GM19239 (cell line): ENCODE results near the gene VPS50.
A peak's percentile ranks its signal among the peaks of the same experiment; 100 is the strongest.
"Not testable (repeated sequence)": the region's sequence is repeated elsewhere in the genome, so short reads cannot be mapped to it uniquely, and the experiment has no call there.

Experiments used
- DNase-seq: peaks from one replicate; pipeline ENCODE4 v3.0.0; 2011; ENCODE audit warnings: low spot score; ENCODE audit not compliant: insufficient read length
- FAIRE-seq: peaks from 2 replicates; lab custom pipeline; 2011; peaks lifted over from hg19 to GRCh38; lab: Jason Lieb, UNC

The VPS50 gene

DNA sequence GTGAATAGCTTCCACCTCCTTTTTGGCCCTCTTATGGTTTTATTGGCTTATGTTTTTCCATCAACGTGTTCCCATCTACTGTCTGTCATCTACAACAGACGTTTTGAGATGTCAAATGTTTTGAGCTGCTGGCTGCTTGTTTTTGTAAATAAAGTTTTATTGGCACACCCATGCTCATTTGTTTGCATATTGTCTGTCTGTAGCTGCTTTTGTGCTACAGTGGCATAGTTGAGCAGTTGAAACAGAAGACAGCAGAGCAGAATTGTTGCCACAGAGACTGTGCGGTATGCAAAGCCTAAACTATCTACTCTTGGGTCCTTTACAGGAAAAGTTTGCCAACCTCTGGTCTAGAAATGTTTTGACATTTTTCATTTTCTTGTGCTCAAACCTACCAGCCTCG, 88.7 kb downstream of the VPS50 start:
- no peak for DNase-seq
- FAIRE-seq, result no peak

DNA sequence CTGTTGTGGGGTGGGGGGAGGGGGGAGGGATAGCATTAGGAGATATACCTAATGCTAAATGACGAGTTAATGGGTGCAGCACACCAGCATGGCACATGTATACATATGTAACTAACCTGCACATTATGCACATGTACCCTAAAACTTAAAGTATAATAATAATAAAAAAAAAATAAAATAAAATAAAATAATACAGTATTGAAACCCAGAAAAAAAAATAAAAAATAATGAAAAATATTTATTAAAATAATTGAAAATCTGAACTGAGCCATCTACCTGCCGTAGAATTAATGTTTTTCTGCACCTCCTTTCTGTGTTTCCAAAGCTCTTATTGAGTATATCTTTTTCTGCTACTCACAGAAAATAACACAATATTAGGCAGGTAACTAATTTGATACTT, 94.1 kb downstream of the VPS50 start:
- not testable (repeated sequence) for DNase-seq, FAIRE-seq

DNA sequence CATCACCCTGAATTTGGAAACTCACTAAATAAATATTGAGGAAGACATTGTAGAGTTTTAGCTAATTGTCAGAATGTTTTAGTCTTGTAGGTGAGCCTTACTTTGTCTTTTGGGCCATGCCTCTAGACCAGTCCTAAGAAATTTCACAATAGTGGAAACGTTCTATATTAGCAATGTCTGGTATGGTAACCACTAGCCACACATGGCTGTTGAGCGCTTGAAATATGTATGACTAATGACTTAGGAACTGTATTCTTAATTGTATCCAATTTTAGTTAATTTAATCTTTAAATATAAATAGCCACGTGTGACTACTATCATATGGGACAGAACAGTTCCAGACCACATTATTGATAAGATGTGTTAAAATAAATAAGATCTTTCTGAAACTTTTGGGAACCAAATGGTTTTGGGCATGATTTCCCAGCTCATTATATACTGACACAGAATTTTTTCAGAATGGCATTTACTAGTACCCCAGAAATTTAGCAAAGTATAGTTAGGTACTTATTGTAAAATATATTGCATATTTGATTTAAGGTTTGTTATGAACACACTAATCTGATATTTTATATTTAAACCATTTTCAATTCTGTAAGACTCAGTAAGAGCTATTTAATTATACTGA, 95.0 kb downstream of the VPS50 start:
- FAIRE-seq (no peak), DNase-seq (no peak)

DNA sequence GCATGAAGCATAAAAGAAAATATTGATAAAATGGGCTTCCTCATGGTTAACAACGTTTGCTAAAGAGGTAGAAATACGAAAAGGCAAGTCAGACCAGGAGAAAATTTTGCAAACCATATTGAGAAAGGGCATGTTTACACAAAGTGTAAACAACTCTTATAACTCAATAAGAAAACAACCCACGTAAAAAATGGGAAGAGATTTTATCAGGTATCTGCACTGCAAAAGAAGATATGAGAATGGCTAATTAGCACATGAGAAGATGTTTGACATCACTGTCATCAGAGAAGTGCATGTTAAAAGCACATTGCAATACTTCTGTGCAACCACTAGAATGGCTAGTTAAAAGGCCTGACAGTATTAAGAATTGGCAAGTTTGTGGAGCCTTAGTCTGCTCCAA, 99.5 kb downstream of the VPS50 start:
- DNase-seq (no peak), FAIRE-seq (no peak)

DNA sequence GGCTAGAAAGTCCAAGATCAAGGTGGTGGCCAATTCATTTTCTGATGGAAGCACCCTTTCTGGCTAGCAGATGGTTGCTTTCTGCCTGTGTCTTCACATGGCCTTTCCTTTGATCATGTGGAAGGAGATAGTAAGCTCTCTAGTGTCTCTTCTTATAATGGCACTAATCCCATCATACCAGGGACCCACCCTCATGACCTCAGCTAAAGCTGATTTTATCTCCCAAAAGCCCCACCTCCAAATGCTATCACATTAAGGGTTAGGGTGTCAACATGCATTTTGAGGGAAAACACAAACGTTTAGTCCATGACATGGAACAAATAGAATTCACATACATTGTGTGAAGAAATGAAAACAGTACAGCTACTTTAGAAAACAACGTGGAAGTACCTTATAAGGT, 100.0 kb downstream of the VPS50 start:
- FAIRE-seq (no peak), DNase-seq (no peak)

DNA sequence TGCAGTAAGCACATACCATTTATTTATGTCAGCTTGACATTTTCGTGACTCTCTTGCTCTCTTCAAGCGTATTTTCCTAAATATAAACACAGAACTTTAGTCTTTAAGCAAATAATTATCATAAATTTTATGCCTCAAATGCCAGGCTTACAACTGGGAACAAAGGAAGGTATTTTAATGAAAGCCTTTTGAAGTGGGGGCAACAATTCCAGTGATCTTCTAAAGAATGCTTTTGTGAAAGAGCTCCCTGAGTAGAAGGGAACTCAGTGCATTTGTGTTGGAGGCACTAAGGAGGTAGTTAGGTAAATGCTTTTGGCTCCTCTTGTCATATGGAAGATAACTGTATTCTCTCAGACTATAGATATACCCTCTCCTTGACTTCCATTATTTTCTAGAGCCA, 104.9 kb downstream of the VPS50 start:
- DNase-seq (no peak), FAIRE-seq (no peak)

DNA sequence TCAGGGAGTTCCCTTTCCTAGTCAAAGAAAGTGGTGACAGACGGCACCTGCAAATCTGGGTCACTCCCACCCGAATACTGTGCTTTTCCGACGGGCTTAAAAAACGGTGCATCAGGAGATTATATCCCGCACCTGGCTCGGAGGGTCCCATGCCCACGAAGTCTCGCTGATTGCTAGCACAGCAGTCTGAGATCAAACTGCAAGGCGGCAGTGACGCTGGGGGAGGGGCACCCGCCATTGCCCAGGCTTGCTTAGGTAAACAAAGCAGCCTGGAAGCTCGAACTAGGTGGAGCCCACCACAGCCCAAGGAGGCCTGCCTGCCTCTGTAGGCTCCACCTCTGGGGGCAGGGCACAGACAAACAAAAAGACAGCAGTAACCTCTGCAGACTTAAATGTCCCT, 110.0 kb downstream of the VPS50 start:
- not testable (repeated sequence) for FAIRE-seq, DNase-seq

DNA sequence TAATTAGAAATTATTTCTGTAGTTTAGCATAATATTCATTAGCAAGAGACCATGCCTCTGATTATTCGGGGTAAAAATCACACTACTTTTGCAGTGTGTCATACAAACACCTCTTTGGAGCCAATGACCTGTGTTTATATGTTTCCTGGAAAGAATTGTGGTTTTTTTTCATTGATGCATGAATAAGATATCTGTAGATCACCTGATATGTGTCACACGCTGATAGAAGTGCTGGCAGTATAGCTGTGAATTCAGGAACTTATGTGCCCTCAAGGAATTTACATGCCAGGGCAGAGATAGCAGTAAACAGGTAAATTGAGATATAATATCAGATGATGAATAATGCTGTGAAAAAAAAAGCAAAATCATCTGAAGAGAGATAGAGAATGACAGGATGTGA, 118.2 kb downstream of the VPS50 start:
- DNase-seq (no peak), FAIRE-seq (no peak)

DNA sequence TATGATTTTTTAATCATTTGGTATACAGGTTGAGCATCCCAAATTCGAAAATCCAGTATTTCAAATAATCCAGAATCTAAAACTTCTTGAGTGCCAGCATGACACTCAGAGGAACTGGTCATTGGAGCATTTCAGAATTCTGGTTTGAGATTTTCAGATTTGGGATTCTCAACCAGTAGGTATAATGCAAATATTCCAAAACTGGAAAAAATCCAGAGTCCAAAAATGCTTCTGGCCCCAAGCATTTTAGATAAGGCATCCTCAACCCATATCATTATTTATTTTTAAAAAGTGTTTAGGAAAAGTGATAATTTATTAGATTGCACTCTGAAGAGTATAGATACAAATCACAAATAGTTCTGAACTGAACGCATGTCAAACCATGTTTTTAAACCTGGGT, 120.7 kb downstream of the VPS50 start:
- no peak for FAIRE-seq
- DNase-seq, result no peak

DNA sequence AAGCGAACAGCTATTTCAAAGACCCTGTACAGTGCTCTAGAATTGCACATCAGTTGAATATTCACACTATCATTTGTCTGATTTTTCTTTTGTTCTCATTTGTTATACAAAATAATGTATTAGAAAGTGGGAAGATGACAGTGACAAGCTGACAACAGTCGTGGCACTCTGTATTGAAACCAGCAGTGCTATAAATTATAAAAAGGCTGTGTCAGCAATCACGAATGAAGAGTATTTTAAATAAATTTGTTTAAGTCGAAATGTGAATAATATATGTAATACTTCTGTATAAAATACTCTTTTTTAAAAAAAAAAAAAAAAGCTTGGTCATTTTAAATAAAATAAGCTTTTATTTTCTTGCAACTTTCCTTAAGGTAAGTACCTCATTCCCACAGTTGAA, 122.6 kb downstream of the VPS50 start:
- DNase-seq, result no peak
- FAIRE-seq, result no peak

DNA sequence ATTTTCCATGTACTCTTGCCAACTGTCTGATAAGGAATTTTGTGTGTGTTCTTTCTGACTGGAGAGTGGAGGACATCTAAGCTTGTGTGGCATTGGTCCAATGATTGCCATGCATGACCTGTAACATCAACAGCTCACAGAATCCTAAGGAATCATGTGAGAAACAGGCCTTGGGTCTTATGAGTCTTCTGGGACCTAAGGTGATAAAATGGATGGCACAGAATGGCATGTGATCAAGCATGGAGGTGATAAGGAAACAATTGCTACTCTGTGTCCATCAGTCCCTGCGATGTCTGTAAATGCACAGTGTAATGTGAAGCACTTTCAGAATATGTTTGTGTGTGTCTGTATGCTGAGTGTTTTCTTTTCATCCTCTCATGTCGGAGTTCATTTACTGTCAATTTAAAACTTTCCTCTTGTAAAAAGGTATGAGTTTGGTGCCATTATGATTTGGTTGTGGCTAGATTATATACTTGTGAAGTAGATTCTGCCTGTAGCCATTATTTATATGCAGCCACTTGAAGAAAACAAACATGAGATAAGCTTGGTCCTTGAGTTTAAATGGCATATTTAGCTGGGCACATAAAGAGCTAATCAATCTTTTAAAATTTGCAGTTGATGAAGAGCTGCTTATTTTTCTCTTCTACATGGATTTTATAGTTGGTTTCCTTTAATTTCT, 127.5 kb downstream of the VPS50 start:
- no peak for FAIRE-seq
- no peak for DNase-seq

DNA sequence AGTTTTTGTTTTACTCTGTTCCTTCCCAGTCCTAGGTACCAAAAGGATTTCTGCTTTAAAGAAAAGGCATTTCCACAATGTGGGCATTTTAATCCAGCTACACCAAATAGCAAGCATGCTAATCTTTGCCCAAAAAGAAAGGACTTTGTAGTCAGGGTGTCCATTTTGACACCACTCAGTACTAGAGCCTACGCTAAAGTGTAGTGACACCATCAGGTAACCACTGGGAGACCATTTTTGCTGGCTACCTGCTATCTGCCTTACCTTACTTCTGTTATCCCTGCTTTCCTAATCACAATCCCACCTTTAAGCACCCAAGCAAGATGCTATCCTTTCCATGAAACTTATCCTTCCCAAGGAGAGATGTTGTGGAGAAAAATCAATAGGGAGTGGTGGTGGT, 129.7 kb downstream of the VPS50 start:
- DNase-seq (no peak), FAIRE-seq (no peak)

DNA sequence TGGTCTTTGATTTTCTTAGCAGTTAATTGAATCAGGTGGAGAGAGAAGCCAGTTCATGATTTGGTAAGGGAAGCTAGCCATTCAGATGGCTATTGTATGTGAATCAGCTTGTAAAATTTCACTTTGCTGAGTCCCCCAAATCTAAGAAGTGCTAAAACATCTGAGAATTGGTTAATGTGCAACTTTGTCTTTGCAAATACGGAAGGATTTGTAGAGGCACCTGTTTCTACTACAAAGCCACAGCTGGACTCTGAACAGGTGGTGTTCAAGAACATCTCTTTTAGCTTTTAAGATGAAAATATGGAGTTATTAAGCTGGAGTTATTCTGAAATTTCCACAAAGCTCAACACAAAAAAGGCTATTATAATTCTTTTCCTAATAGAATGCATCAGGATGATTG, 132.6 kb downstream of the VPS50 start:
- FAIRE-seq, result no peak

DNA sequence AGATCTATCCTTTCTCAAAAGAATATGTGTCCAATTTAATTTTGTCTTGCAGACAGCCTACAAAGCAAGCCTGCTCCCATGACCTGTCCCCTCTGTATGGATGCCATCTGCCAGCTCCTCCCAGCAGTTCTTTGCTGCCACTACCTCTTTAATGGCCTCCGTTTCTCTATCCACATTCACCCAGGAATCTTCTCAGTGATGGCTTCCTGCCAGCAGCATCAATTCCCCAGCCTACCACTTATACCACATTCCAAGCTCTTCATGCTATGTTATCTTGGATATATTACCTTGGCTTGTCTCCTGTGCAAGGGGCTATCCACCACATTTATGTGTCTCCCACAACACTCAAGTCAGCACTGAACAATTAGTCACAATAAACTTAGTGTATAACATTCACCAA, 133.2 kb downstream of the VPS50 start:
- no peak for DNase-seq
- no peak for FAIRE-seq

More for the DNA sequence above, 132.6 kb downstream of the VPS50 start:
- no peak for DNase-seq

DNA sequence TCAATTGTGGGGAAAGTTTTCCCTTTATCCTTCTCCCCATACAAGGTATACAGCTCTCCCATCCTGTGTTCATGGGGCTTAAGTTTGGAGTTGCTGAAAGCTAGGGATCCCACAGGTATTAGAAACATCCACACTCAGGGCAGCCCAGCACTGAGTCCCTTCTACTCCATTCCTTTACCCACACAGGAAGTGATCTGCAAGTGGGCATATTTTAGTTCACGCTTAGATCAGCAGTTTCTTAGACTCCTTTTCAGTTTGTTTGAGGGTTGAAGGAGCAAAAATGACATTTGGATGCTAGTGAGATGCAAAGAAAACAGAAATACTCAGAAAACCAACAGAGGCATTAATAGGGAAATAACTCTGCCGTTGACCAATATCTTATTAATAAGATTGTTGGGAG, 134.7 kb downstream of the VPS50 start:
- FAIRE-seq (no peak), DNase-seq (no peak)

DNA sequence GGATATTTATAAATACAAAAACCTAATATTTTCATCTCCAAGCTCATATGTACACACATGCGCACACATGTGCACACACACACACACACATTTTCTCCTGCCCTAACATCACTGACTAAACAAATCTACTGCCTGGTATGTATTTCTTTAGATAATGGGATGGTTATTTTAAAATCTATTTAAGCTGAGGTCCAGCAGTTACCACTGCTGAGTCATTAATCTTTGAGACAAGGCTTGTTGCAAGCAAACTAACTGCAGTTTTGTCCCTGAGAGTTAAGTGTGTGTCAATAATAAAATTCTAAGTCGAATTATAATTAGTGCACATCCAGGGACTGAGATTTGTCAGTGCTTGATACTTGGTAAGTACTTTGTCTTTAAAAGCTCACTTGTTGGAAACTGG, 135.1 kb downstream of the VPS50 start:
- DNase-seq, result no peak
- no peak for FAIRE-seq

DNA sequence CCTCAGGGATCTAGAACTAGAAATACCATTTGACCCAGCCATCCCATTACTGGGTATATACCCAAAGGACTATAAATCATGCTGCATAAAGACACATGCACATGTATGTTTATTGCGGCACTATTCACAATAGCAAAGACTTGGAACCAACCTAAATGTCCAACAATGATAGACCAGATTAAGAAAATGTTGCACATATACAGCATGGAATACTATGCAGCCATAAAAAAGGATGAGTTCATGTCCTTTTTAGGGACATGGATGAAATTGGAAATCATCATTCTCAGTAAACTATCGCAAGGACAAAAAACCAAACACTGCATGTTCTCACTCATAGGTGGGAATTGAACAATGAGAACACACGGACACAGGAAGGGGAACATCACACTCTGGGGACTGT, 138.8 kb downstream of the VPS50 start:
- DNase-seq, FAIRE-seq: not testable (repeated sequence)

DNA sequence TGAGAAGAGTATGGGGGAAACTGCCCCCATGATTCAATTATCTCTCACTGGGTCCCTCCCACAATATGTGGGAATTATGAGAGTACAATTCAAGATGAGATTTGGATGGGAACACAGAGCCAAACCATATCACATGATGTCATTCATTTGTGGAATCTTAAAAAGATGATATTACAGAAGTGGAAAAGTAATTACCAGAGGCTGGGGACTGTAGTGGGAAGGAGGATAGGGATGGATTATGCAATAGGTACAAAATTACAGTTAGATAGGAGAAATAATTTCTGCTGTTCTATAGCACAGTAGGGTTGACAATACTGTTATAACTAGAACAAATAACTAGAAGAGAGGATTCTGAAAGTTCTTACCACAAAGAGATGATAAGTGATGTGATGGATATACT, 141.4 kb downstream of the VPS50 start:
- no peak for FAIRE-seq
- DNase-seq, result no peak

DNA sequence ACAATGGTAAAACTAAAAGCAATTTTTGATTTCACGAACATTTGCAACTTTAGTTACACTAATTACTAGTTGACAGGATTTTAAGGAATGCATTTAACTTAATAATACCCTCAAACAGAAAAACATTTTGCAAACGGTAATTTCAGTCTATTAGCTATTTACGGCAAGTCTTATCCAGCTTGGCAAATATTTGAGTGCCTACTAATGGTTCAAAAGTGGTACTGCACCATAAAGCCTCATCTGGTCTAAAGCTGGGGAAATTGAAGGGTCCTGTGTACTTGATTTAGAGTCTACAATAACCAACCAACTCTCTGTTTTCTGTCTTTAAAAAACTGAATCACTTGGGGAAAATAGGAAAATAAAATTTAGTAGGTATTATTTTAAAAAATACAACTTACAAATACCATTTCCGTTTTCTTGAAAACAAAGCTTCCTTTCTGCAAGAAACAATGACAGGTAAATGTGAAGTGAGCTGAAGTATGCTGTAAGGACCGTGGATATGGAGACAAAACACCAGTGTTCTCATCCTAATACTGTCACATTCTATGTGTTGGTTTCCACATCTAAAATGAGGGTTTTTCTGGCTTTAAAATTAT, 142.3 kb downstream of the VPS50 start:
- FAIRE-seq, result peak; percentile 87
- no peak for DNase-seq

DNA sequence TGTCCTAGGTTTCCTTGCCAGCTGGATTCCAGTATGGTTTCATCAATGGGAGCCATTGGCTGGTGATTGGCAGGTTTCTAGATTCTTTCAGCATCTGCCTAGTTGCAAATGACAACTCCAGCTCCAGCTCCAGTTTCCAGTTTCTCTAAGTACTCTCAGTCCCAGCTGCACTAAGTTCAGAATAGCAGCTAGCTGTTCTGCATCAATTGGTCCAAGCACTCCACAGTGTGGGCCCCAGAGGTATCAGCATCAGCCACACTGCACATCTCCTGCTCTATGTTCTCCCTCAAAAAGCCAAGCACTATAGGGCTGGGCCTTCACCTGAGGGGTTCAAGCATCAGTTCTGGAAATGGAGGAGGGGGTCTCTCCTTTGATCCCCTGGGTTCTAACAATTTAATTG, 143.4 kb downstream of the VPS50 start:
- DNase-seq (no peak), FAIRE-seq (no peak)

DNA sequence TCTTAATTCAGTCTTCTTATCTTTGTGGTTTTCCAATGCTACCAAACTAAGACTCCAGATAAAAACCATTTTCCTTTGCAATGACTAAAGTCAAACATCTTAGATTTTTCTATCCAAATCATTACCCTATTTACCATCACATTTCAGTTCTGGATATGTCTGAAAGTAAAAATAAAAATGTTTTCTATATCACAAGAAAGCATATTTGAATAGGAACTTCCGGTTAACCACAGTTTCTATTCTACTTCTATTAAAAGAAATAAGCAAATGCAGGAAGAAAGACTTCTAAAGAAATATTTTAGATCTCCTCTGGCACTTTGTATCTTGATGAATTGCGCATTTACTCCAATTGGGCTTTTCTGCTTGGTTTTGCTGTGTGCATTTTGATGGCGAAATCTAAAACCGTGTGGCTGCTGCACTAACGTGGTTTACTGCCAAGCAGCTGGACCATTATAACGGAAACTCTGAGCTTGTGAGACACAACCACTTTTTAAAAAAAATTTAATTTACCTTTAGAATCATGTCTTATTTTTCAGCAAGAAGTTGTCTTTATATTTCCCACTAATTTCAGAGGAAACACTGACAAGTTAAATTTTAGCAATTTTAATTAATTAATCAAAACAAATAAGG, 146.1 kb downstream of the VPS50 start:
- peak; percentile 85 for FAIRE-seq
- no peak for DNase-seq
